SW480 (cell line): ENCODE results near the gene PRSS58.

ENCODE experiments used
- DNase-seq: peaks from one replicate; pipeline ENCODE4 v3.0.0-alpha.2; 2016; ENCODE audit warnings: low spot score

The PRSS58 gene, protein sequence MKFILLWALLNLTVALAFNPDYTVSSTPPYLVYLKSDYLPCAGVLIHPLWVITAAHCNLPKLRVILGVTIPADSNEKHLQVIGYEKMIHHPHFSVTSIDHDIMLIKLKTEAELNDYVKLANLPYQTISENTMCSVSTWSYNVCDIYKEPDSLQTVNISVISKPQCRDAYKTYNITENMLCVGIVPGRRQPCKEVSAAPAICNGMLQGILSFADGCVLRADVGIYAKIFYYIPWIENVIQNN

DNA sequence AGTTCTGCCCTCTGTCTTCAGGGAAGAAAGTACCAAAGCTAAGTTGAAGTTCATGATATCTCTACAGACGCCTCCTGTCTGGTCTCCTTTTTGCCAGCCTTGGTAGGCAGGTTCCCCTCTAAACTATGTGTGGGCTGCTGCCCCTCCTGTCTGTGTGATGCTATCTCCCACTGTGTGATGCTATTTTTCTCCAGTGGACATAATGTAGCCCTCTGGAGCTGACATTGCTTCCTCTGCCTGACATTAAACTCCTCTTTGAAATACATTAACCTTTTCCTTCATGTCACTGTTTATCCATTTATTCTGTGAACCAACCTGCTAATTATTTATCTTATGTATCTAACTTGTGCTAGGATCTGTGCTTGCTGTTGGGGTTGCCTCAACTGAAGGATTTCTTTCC lies at the start of gene PRSS58:
Gene PRSS58 (minus strand): TSS at position 101 of the 400 bp plus-strand sequence. CDS start 351 bp downstream, outside the sequence.
- no peak for DNase-seq

DNA sequence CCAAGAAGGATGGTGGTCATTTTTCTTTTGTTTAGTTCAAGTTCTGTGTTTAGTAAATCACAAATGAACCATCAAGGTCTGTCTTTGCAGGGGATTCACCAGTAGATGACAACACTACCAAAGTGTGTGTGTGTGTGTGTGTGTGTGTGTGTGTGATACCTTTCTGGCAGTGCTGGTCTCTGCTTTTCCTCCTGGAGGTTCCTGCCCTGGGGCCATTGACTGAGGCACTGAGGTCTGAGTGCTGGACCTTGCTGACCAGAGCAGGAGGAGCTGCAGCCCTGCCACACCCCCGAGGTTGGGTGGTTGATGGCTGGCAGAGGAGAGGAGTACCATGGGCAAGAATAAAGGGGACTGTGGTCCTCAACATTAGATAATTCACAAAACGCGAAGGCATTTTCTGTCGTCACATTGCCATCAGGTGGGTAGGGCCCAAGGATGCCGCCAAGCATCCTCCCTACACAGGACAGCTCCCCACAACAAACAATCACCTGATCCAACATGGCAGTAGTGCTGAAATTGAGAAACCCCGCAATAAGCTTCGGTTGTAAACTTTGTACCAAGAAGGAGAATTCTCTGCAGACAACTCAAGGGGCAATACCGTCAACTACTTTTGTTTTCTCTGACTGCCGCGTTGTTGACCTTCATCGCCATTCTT lies 49.5 kb upstream of the PRSS58 start:
- no peak for DNase-seq

DNA sequence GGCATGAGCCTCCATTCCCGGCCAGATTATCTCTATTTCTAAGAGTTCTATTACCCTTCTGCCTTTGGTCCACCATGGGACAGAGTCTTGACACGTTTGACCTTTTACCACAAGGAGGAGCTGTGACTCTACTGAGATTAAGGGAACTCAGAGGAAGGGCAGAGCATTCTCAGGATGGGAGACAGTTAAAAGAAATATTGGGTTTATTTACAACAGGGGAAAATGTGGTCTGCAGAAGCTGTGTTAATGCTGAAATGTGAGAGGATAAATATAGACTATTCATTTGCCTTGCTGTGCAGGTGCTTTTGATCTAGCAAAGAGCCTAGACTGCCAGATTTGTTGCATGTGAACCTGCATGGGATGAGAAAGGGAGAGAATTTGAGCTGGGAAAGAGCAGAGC lies 45.8 kb upstream of the PRSS58 start:
- DNase-seq: no peak

DNA sequence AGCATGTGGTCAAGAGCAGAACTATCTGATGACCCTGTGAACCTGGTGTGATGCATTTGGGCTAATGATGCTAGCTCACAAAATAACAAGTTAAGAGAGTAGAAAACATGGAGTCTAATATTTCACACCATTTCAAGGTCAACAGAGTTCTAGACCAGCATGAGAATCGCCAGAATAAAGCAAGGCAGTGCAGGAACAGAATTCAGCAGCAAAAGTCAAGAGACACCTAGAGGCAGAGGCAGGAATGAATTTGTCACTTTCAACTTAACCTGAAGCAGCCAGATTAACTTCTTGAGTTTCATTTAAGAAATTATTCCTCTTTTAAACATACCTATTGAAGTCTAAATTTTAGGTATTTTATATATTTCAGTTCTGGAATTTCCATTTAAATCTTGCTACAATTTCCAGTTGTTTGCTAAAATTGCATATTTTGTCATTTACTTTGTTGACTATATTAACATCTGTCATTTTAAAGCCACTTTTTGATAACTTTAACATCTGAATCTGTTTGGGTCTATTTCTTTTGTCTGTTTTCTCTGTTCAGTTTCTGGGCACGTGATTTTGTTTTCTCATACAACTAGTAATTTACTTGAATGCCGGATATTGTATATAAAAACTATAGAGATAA lies 44.2 kb upstream of the PRSS58 start:
- peak; percentile 16 for DNase-seq

DNA sequence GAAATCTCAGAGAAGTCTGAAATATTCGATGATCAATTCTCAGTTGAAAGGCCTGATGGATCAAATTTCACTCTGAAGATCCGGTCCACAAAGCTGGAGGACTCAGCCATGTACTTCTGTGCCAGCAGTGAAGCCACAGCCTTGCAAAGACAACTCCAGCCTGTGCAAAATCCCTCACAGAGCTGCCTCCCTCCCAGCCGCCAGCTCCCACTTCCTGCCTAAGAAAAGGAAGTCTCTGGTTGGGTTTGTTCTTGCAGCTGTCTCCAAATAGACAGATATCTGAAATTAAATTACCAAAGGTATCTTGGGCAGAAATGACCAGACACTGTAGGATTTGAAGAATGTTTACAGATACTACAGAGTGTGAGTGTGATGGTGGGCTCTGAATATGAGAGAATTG lies 43.4 kb upstream of the PRSS58 start:
- DNase-seq: no peak

DNA sequence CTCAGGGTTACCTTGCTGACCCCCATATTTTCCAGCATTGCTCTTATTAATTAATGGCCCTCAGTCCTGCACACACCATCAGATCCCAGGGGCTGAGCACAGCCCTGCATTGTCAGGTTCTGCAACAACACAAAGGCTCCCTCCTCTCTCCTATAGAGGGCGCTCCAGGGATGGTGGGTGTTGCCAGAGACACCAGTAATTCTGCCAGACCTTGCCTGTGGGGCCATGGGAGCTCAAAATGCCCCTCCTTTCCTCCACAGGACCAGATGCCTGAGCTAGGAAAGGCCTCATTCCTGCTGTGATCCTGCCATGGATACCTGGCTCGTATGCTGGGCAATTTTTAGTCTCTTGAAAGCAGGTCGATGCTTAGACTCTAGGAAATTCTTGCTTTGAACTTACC lies 42.8 kb upstream of the PRSS58 start:
- DNase-seq: no peak

DNA sequence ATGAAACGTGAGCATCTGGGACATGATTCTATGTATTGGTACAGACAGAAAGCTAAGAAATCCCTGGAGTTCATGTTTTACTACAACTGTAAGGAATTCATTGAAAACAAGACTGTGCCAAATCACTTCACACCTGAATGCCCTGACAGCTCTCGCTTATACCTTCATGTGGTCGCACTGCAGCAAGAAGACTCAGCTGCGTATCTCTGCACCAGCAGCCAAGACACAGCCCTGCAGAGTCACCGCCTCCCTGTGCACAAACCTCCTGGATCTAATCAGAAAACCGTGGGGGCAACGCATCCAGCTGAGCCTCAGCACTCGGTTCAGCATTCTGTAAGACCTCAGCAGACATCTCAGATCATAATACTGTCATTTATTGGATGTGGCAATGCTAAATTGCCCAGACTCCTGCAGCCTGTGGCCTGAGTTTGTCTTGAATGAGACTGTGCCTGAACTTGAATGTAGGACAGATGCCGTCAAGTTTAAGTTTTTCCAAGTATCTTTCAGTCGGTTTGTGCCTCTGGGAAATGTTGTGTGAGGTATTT lies 41.5 kb upstream of the PRSS58 start:
- no peak for DNase-seq

DNA sequence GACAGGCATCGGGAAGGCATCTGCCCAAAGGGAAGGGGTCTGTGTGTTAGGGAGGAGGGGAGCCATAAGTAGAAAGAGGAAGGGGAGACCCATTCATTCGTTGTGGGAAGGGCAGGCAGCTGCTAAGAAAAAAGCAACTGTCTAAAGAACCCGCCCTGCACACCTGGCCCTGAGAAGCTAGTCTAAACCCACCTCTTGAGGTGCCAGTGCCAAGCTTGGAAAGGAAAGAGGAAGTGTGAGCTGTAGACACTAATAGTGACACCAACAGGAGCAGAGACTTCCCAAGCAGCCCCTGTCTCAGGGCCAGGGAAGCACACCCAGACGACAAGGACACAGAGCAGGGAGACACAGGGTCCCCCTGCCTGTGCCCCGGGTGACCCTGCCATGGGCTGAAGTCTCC lies 40.8 kb upstream of the PRSS58 start:
- DNase-seq: no peak

DNA sequence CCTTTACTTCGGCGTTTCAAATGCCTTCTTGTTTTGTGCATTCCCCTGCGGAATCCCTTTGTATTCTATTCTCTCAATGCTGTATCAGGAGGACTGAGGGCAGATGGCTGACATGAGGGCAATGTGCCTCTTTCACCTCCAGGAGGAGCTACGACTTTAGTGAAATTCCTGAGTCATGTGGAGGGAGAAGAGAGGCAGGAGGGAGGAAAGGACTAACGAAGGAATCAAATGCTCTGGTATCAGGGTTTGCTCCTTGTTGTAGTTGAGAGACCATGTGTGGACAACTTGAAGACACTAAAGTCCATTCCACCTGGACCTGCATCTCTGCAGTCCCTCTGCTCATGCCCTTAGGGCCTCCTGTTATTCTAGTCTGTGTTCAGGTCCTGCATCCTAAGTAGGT lies 40.2 kb upstream of the PRSS58 start:
- DNase-seq: peak; percentile 13

DNA sequence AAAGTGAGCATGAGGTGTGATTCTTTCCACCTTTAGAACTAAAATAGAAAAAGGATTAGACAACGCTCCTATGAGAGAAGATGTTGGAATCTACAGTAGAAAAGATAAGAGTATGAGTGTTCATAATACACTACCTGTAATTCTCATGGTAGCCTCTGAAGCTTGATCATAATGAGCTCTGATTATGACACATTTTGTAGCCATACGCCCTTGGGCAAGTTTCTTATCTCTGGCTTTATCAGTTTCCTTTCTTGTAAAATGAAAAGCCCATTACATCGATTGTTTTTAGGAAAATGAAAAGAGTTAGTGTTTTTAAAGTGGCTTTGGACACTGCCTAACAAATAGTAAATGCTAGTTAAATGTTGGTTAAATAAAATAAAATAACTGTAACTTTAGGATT lies 22.4 kb upstream of the PRSS58 start:
- no peak for DNase-seq

DNA sequence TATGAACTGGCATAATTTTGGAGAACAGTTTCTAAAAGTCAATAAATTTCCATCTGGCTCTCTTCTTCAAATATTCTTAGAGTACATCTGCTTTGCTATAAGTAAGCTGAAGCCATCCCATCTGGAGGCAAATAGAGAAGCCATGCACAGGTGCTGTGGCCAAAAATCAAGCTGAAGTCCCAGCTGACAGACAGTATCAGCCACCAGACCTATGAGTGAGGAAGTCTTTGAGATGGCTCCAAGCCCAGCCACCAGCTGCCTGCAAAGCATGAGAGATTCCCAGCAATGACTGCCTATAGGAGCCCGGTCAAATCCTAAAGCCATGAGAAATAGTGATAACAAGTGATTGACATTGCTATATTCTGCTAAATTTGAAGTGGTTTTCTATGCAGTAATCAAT lies 21.7 kb upstream of the PRSS58 start:
- no peak for DNase-seq

DNA sequence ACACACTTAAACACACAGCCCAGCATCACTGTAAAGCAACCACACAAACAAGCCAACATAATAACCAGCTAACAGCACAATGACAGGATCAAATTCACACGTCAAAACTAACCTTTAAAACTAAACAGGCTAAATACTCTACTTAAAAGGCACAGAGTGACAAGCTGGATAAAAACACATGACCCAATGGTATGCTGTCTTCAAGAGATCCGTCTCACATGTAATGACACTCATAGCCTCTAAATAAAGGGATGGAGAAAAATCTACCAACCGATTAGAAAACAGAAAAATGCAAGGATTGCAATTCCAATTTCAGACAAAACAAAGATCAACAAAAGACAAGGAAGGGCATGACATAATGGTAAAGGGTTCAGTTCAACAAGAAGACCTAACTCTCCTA lies 17.2 kb upstream of the PRSS58 start:
- DNase-seq: no peak

DNA sequence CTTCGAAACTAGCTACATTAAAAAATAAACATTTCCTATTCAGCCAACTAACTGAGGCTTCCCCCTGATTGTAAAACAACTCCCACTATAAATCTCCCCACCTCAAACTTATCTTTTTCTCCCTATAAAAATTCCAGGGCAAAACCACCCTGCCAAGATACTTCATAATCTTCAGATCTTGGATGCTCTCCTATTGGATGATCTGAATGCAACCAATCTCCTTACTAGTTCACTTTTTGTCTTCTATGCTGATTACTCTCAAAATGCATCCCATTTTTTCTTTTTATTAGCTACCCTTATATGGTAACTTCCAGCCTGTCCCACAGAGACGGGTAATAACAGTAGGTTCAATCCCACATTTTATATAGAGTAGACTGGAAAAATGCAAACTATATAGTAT lies 15.0 kb upstream of the PRSS58 start:
- no peak for DNase-seq

DNA sequence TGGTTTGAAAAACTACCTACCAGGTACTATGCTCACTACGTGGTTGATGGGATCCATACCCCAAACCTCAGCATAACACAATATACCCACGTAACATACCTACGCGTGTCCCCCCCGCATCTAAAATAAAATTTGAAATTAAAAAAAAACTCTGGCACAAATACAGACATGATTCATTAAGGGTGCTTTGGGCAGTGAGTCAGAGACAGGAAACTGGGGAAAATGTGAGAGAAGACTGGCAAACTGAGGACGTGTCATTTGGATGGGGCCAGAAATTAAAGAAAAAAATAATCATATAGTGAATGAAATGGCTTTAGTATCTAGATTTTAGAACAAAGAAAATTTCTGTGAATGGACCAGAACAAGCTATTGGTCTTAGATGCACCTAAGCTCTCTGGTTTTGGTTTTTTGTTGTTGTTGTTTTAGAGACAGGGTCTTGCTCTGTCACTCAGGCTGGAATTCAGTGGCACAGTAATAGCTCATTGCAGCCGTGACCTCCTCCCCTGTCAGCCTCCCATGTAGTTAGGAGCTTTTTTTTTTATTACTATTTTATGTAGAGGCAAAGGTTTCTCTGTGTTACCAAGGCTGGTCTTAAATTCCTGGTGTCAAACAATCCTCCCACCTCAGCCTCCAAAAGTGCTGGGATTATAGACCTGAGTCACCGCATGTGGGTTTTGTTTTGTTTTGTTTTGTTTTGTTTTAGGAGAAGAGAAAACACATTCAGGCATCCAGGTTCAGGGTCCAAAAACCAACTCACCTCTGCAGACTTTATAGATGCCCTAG lies 5.9 kb upstream of the PRSS58 start:
- DNase-seq: no peak

DNA sequence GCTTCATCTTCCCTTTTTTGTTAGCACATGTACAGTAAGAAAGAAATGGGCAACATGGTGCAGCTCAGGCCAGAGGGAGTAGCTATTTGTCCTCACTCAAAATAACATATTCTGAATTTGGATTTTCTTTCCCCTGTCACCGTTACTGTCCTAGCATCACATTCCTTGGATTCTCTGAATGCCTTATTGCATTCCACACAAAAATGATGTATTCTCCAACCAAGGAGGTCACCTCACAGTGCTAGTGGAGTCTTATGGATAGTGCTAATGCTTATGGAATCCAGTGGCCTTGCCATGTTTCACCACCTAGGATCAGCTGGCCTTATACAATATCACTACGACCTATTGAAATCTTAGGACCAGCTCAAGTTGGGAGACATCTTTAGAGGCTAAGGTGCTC lies 7.2 kb downstream of the PRSS58 start:
- DNase-seq: no peak

DNA sequence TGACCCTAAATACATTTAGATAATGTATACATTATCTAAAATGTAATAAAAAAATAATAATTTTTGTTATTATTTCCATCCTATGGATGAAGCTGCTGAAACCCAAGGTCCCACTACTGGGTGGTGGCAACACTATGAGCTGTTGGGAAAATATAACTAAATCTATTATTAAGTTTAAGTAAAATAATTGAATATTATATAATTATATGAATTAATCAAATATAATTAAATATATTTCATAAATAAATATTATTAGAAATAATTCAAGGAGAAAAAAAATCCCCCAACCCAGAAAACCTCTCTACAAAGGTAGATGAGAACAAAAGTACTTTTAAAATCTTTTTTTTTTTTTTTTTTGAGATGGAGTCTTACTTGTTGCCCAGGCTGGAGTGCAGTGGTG lies 7.9 kb downstream of the PRSS58 start:
- DNase-seq: no peak

DNA sequence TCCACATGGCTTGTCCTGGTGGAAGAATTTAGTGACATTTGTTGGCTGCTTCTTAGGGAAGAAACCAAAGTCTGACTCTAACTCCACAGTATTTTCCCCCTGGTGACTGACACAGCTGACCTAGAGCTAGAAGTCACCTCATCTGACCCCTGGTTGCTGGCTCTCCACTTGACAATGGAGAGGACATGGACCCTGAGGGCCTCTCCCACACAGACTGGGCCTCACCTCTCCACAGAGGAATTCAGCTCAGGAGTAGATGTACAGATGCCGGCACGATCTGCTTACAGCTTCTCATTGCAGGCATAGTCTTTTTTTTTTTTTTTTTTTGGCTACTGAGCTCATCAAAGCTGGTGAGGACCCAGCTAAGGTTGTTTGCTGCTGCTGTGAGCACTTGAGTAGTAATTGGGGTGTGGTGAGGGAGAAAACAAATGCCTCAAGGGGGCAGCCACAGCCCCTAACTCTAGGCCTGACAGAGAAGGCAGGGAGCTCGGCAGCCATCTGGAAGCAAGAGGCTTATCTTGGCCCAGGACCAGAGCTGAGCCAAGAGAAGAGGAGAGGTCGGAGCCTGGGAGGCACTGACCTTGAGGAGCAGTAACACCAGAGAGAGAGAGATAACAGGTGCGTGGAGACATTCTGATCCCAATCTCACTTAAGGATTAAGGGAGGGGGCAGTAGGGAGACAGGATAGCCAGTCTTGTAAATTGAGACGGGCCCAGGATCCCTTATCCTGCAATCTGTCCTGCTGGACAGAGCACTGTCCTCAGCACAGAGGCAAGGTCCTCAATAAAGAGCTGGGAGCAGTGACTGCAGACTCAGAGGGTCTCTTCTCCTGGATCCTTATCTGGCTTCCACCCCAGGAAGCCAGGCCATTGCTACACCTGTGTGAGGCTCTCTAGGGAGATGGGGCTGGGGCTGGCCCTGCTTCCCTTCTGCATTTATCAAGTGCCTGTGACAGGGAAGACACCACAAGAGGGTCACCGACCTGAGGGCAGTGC lies 9.4 kb downstream of the PRSS58 start:
- no peak for DNase-seq

DNA sequence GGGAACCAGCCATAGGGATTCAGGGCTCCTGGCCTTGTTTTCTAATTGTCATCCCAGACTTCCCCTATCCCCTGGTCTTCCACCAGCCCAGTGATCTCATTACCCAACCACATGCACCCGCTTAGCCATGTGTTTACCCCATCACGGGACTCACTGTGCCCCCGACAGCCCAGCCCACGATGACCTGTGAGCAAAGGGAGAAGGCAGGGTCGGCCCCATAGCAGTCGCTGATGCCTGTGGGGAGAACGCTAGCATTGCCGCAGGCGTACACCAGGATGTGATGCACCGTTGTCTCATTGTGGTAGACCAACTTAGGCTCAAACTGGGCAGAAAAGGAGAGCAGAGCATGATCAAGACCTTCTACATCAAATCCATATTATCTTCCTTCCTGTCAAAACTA lies 14.0 kb downstream of the PRSS58 start:
- DNase-seq: no peak

DNA sequence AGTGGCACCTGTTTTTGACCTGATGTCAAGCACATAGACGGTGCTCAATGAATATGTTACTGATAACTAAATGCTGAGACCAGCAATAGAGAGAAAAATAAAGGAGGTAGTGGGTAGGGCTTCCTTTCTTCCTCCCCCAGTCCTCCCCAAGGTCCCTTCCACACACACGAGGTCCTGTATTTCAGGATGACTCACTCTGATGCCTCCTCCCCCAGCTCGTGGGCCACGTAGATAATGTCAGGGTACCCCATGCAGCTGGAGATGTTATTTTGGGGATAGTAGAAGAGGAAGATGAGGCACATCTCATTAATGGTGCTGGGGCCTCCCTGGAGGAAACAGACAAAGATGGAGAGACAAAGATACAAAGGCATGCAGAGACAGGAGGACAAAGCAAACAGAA lies 17.3 kb downstream of the PRSS58 start:
- DNase-seq: no peak

DNA sequence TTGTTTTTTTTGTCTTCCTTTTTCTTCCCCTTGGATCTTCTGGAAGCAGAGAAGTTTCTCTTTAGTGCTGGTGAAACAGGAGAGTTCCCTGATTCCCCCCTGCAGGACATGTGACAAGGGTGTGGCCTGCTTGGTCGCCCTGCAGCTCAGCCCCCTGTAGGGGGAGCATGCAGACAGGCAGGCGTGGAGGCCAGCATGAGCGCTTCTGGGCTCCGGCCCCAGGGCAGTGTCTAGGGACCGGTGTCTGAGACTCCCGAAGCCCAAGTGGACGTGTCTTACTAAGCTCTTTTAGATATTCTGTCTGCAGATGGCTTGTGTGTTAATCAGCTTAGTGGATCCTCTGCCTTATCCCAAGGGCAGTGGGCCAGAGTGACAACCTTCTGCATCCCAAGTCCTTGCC lies 26.1 kb downstream of the PRSS58 start:
- DNase-seq: peak; percentile 18

DNA sequence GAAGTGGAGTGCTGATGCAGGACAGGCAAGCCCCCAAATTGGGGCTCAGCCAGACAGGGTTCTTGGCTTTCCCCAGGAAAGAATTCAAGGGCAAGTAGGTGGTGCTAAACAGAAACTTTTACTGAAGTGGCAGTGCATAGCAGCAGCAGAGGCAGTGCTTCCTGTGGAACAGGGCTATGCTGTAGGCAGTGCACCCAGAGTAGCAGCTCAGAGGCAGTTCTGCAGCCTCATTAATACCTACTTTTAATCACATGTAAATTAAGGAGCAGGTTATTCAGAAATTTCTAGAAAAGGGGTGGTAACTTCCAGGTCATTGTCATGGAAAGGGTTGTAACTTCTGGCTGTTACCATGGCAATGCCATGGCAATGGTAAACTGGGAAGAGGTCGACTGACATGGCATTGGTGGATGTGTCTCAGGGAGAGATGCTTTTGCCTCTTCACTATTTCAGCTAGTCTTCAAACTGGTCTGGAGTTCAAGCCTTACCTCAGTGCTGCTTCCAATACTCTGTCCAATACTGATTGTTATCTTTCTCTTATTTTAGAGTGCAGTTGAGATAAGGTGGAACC lies 29.2 kb downstream of the PRSS58 start:
- no peak for DNase-seq
